ENCODE measurements around the gene NME7.
"Not testable (repeated sequence)": the region's sequence is repeated elsewhere in the genome, so short reads cannot be mapped to it uniquely, and the experiment has no call there.

Gene NME7

DNA sequence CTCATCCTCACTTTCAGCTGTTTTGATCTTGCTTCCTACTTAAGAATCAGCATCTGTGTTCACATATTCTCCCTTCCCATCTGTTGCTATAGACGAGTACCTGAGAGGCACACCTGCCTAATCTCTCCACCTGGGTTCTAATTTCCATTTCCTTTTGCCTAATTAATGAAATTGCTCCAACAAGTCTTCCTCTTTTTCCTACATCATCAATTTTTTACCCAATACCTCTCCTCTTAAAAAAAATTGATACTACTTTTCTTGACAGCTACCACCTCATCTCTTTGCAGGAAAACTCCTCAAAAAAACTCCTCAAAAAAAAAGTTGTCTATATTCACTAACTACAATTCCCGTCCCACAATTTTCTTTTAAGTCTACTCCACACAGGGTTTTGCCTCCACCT, 71.8 kb downstream of the NME7 start:
- TF ChIP-seq, protein P1, sequence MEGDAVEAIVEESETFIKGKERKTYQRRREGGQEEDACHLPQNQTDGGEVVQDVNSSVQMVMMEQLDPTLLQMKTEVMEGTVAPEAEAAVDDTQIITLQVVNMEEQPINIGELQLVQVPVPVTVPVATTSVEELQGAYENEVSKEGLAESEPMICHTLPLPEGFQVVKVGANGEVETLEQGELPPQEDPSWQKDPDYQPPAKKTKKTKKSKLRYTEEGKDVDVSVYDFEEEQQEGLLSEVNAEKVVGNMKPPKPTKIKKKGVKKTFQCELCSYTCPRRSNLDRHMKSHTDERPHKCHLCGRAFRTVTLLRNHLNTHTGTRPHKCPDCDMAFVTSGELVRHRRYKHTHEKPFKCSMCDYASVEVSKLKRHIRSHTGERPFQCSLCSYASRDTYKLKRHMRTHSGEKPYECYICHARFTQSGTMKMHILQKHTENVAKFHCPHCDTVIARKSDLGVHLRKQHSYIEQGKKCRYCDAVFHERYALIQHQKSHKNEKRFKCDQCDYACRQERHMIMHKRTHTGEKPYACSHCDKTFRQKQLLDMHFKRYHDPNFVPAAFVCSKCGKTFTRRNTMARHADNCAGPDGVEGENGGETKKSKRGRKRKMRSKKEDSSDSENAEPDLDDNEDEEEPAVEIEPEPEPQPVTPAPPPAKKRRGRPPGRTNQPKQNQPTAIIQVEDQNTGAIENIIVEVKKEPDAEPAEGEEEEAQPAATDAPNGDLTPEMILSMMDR (IDR thresholded peaks at IDR 0.05; ENCODE audit: extremely low read depth, insufficient read depth, missing control alignments): no peak
- no peak for DNase-seq (ENCODE audit: low spot score)
- in situ Hi-C loops (cut with MboI; ENCODE audit: low pct_unique_long_range_greater_than_20kb, low sequenced_read_pairs, unreplicated experiment): no loop called here

DNA sequence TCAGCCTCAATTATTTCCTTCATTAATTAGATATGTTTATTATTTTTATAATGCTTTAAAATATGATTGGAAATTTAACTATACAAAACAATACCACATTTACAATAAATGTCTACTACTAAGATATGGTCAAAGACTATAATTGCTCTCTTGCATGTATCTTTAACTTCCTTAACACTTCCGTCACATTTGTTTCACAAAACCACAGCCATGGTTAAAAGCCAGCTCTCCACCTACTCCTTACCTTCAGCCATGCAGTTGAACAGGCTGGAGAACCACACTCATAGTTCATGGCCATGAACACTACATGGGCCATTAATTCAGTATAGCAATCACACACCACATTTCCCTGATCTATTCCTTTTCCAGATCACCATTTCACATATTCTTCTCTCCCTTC, 72.2 kb downstream of the NME7 start:
- DNase-seq (ENCODE audit: low spot score): no peak
- TF ChIP-seq, protein P1 (IDR thresholded peaks at IDR 0.05; ENCODE audit: extremely low read depth, insufficient read depth, missing control alignments): no peak
- in situ Hi-C loops (cut with MboI; ENCODE audit: low pct_unique_long_range_greater_than_20kb, low sequenced_read_pairs, unreplicated experiment): no loop called here

DNA sequence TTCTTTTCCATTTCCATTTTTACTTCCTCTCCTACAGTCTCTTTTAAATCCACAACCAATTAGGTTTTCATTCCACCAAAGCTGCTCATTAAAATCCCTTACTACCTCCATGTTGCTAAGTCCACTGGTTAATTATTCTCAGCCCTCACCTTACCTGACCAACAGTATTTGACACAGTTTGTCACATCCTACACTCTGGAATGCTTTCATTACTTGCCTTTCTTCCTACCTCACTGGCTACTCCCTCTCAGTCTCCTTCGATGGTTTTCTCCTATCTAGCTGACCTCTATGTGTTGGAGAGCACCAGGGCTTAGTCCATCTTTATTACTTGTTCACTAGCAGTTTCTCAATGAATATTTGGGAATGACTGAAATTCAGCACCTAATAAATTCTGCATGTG, 78.6 kb downstream of the NME7 start:
- DNase-seq (ENCODE audit: low spot score): no peak
- TF ChIP-seq, protein P1 (IDR thresholded peaks at IDR 0.05; ENCODE audit: extremely low read depth, insufficient read depth, missing control alignments): no peak
- in situ Hi-C loops (cut with MboI; ENCODE audit: low pct_unique_long_range_greater_than_20kb, low sequenced_read_pairs, unreplicated experiment): no loop called here

DNA sequence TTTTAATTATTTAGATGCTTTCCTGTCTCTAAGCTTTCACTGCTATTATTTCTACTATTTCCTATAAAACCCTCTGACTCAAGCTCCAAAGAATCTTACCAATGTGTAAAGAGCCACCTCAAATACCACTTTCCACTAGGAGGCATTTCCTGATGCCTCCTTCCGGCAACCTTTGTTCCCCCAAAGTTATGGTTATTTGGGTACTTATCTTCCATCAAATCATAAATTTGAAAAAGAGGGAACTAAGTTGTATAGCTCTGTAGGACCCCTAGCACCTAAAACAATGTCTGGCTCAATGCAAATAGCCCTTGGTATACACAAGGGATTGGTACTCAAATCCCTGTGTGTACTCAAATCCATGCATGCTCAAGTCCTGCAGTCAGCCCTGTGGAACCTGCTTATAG, 79.6 kb downstream of the NME7 start:
- in situ Hi-C loops (cut with MboI; ENCODE audit: low pct_unique_long_range_greater_than_20kb, low sequenced_read_pairs, unreplicated experiment): no loop called here
- no peak for DNase-seq (ENCODE audit: low spot score)
- TF ChIP-seq, protein P1 (IDR thresholded peaks at IDR 0.05; ENCODE audit: extremely low read depth, insufficient read depth, missing control alignments): no peak

DNA sequence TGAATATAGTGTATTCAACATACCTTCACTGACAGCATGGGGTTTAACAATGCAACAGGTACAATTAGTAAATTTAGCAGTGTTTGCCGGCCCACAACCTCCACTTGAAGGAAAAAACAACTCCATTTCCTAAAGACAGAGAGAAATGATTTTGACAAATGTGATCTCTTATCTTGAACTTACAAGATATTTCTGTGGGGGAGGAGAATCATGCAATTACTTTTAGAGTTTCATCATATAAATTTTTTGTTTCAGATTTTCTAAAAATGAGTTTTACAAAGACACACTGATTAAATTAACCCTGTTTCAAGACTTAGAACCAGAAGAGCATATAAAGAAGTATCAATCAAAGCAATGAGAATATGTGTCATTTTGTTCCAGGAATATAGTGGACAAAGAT, 80.3 kb downstream of the NME7 start:
- no peak for DNase-seq (ENCODE audit: low spot score)
- in situ Hi-C loops (cut with MboI; ENCODE audit: low pct_unique_long_range_greater_than_20kb, low sequenced_read_pairs, unreplicated experiment): no loop called here
- TF ChIP-seq, protein P1 (IDR thresholded peaks at IDR 0.05; ENCODE audit: extremely low read depth, insufficient read depth, missing control alignments): no peak

DNA sequence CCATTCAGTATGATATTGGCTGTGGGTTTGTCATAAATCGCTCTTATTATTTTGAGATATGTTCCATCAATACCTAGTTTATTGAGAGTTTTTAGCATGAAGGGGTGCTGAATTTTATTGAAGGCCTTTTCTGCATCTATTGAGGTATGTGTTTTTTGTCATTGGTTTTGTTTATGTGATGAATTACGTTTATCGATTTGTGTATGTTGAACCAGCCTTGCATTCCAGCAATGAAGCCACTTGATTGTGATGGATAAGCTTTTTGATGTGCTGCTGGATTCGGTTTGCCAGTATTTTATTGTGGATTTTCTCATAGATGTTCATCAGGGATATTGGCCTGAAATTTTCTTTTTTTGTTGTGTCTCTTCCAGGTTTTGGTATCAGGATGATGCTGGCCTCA, 86.0 kb downstream of the NME7 start:
- DNase-seq (ENCODE audit: low spot score); in situ Hi-C loops (cut with MboI; ENCODE audit: low pct_unique_long_range_greater_than_20kb, low sequenced_read_pairs, unreplicated experiment): not testable (repeated sequence)

DNA sequence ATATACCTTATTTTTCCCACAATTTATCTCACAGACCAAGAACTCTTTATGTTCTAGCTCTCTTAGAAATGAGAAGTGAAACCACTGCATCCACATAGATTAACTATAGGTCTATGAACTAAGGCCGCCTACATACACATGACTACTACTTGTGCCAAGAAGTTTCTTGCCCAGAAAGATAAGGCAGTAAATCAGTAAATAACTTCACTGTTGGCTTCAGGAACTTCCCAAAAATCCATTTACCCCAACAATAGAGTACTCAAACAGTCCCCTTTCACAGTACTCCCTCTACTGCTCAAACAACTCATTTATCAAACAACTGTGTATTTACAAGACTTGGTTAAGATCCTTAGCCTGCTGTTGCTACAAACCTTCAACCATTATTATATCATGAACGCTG, 96.5 kb downstream of the NME7 start:
- TF ChIP-seq, protein P1 (IDR thresholded peaks at IDR 0.05; ENCODE audit: extremely low read depth, insufficient read depth, missing control alignments): no peak
- peak; percentile 9 for DNase-seq (ENCODE audit: low spot score)
- in situ Hi-C loops (cut with MboI; ENCODE audit: low pct_unique_long_range_greater_than_20kb, low sequenced_read_pairs, unreplicated experiment): no loop called here
